ENCODE results near the gene GLB1L2.

DNA sequence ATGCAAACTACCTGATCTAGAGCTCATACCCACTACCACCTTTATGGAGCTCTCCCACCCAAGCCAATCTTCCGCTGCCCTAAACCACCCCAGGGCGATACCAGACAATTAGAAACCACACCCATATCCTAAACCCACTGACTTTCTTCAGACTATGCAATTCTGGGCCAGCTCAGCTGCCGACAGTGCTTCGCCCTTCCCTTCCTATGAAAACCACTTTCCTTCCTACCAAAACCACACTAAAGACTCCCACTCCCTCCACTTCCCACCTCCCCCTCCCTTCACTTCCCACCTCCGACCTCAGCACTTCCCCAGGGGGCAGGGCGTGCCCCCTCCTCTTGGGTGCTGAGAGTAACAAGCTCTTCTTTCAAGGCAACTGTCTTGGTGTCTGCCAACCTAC, 55.2 kb downstream of the GLB1L2 start:
- TF ChIP-seq POLR2AphosphoS5 (IDR thresholded peaks at IDR 0.05; ENCODE audit: low read depth), result no peak
- TF ChIP-seq, protein P1, sequence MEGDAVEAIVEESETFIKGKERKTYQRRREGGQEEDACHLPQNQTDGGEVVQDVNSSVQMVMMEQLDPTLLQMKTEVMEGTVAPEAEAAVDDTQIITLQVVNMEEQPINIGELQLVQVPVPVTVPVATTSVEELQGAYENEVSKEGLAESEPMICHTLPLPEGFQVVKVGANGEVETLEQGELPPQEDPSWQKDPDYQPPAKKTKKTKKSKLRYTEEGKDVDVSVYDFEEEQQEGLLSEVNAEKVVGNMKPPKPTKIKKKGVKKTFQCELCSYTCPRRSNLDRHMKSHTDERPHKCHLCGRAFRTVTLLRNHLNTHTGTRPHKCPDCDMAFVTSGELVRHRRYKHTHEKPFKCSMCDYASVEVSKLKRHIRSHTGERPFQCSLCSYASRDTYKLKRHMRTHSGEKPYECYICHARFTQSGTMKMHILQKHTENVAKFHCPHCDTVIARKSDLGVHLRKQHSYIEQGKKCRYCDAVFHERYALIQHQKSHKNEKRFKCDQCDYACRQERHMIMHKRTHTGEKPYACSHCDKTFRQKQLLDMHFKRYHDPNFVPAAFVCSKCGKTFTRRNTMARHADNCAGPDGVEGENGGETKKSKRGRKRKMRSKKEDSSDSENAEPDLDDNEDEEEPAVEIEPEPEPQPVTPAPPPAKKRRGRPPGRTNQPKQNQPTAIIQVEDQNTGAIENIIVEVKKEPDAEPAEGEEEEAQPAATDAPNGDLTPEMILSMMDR (IDR thresholded peaks at IDR 0.05; ENCODE audit: insufficient read depth, low read length), result no peak
